ENCODE measurements around the gene EVL. TPM values are rescaled to one million over a fixed set of nuclear protein-coding genes. Genes with fewer than 3 reads are reported as not detected.

EVL gene
- total RNA-seq, 4 donors from 2014 or later = 22.8 to 86.4 (median 45.2) TPM

GRCh38 chr14:100106250-100107112, 41.3 kb downstream of the EVL start:
- Histone ChIP-seq H3K9me3 (no peaks in the 10 kb centered on the region), H3K27me3 (no peaks in the 10 kb centered on the region), H3K36me3 (no peaks in the 10 kb centered on the region), H3K27ac (no peak overlapping the region), H3K4me1 (peaks cover 15 to 57% (median 29%) of the 10 kb centered on the region in 4 donors), H3K4me3 (no peak overlapping the region)
- intact Hi-C loops (cut with DNase I; ENCODE audit: low total_unique reads) = loop anchor here (5.0 kb wide), 2 partner anchors 54 to 119 kb away; no protein-coding TSS in a partner anchor
- WGBS, 2 donors (ENCODE audit: low coverage in 1 of 2) = 85 to 90% methylated on average over 9 to 17 of the region's 17 CpGs
- TF ChIP-seq, protein P1, sequence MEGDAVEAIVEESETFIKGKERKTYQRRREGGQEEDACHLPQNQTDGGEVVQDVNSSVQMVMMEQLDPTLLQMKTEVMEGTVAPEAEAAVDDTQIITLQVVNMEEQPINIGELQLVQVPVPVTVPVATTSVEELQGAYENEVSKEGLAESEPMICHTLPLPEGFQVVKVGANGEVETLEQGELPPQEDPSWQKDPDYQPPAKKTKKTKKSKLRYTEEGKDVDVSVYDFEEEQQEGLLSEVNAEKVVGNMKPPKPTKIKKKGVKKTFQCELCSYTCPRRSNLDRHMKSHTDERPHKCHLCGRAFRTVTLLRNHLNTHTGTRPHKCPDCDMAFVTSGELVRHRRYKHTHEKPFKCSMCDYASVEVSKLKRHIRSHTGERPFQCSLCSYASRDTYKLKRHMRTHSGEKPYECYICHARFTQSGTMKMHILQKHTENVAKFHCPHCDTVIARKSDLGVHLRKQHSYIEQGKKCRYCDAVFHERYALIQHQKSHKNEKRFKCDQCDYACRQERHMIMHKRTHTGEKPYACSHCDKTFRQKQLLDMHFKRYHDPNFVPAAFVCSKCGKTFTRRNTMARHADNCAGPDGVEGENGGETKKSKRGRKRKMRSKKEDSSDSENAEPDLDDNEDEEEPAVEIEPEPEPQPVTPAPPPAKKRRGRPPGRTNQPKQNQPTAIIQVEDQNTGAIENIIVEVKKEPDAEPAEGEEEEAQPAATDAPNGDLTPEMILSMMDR (IDR thresholded peaks at IDR 0.05) = no peak
- no peak for TF ChIP-seq POLR2A (IDR thresholded peaks at IDR 0.05)
- TF ChIP-seq POLR2AphosphoS5 (IDR thresholded peaks at IDR 0.05) = no peak
- no peak for TF ChIP-seq EP300 (IDR thresholded peaks at IDR 0.05; ENCODE audit: low read depth)
- in situ Hi-C loops (cut with MboI; ENCODE audit: low pct_ligation_motif_present in 1 of 4, low pct_unique_long_range_greater_than_20kb in 1 of 4, low sequenced_read_pairs in 3 of 4) = loop anchor here in 3 of 4 donors (10.0 to 25.0 kb wide), 2 partner anchors 119 to 122 kb away; no protein-coding TSS in a partner anchor
- no peak for DNase-seq

DNA sequence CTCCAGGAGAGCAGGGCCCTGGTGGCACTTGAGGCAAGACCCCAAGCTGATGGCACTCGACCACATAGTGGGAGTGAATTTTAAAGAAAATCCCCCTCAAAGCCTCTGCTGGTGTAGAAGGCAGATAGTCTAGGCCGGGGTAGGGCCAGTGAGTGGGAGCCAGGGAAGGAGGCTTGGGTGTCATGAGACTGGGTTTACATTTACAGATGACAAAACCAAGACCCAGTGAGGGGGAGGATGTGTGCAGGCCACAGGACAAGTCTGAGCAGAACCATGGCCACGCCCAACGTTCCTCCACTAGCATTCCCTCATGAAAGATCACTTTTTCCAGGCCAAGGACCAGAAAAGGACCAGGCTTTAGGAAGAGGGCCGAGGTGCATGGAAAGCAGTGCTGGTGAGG, 42.0 kb downstream of the EVL start:
- H3K27ac ChIP-seq = no peak overlapping the region
- H3K27me3 ChIP-seq = no peaks in the 10 kb centered on the region
- intact Hi-C loops (cut with DNase I; ENCODE audit: low total_unique reads) = loop anchor here (5.0 kb wide), 2 partner anchors 55 to 120 kb away; no protein-coding TSS in a partner anchor
- H3K36me3 ChIP-seq = no peaks in the 10 kb centered on the region
- WGBS, 2 donors (ENCODE audit: low coverage in 1 of 2) = 83% methylated on average over 5 of the region's 5 CpGs; no CpG with 5 or more reads in 1 of the 2 donors
- TF ChIP-seq EP300 (IDR thresholded peaks at IDR 0.05; ENCODE audit: low read depth) (no peak), POLR2A (IDR thresholded peaks at IDR 0.05) (no peak), POLR2AphosphoS5 (IDR thresholded peaks at IDR 0.05) (no peak)
- TF ChIP-seq, protein P1 (IDR thresholded peaks at IDR 0.05) = no peak
- in situ Hi-C loops (cut with MboI; ENCODE audit: low pct_ligation_motif_present in 1 of 4, low pct_unique_long_range_greater_than_20kb in 1 of 4, low sequenced_read_pairs in 3 of 4) = loop anchor here in 3 of 4 donors (10.0 to 25.0 kb wide), 2 partner anchors 120 to 122 kb away; no protein-coding TSS in a partner anchor
- DNase-seq = no peak
- H3K9me3 ChIP-seq = no peaks in the 10 kb centered on the region
- H3K4me1 ChIP-seq = peaks cover 15 to 57% (median 29%) of the 10 kb centered on the region in 4 donors
- no peak overlapping the region for H3K4me3 ChIP-seq

DNA sequence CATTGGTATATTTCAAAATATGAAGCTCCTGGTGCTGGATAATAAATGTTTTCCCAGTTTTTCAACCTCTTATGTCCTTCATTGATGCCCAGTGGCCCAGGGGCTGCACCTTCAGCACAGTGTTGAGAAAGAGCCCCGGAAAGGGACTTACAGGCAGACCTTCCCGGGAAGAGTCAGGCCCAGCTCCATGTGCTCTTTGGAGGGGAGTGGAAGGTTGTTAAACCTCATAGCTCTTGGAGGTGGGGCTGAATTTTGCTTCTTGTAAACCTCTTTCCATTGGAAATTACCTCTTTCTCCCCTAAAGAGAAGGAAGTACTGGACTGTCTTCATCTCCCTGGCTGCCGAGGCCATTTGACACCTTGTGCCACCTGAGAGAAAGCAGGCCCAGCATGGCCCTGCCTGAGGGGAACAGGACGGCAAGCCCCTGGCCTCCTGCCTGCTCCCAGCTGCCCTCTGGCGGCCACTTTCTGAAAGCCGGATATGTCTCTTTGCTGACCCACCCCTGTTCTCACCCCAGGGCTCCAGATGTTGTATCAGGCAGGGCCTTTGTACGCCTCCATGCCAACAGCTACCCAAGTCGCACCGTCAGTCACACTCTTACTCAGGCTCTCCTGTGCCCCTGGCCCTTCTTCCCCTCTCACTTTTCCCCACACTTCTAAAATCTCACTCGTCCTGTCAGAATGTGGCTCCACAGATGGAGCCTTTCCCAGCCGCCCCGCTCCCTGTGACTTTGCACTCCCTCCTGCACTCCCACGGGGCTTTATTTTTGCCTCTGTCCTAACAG, 43.0 kb downstream of the EVL start:
- TF ChIP-seq, protein P1 (IDR thresholded peaks at IDR 0.05) = peak; percentile 81 to 86 (median 85)
- TF ChIP-seq POLR2AphosphoS5 (IDR thresholded peaks at IDR 0.05) = no peak
- no peak for TF ChIP-seq POLR2A (IDR thresholded peaks at IDR 0.05)
- TF ChIP-seq EP300 (IDR thresholded peaks at IDR 0.05; ENCODE audit: low read depth) = no peak
- WGBS, 2 donors (ENCODE audit: low coverage in 1 of 2) = 38 to 52% methylated on average over 6 to 13 of the region's 13 CpGs
- H3K36me3 ChIP-seq = no peaks in the 10 kb centered on the region
- no peak overlapping the region for H3K27ac ChIP-seq
- no peaks in the 10 kb centered on the region for H3K9me3 ChIP-seq
- no peak overlapping the region for H3K4me3 ChIP-seq
- no peaks in the 10 kb centered on the region for H3K27me3 ChIP-seq
- intact Hi-C loops (cut with DNase I; ENCODE audit: low total_unique reads) (loop anchor here (1.0 to 5.0 kb wide), 3 partner anchors 56 to 121 kb away; no protein-coding TSS in a partner anchor), in situ Hi-C loops (cut with MboI; ENCODE audit: low pct_ligation_motif_present in 1 of 4, low pct_unique_long_range_greater_than_20kb in 1 of 4, low sequenced_read_pairs in 3 of 4) (loop anchor here in 3 of 4 donors (10.0 to 25.0 kb wide), 2 partner anchors 121 to 123 kb away; no protein-coding TSS in a partner anchor)
- peak; percentile 89 for DNase-seq
- peaks cover 13 to 47% (median 28%) of the 10 kb centered on the region in 4 donors for H3K4me1 ChIP-seq
